ENCODE measurements around the gene OLFML2A. TPM values are rescaled to one million over a fixed set of nuclear protein-coding genes. Genes with fewer than 3 reads are reported as not detected.

Gene OLFML2A
- total RNA-seq, 2 experiments from 2014 or later: 4.4 to 6.7 TPM

- H3K4me2 ChIP-seq (ENCODE audit: low read length): no peak overlapping the region
- ChIA-PET POLR2A (no interaction called here), CTCF (ENCODE audit: unreplicated experiment) (no interaction called here)
- no TSS peak for BruUV-seq (replicated peaks)
- TF ChIP-seq EZH2phosphoT487 (IDR thresholded peaks at IDR 0.05; ENCODE audit: borderline replicate concordance, low read depth, low read length) (no peak), CTCF (conservative IDR thresholded peaks at IDR 0.05; ENCODE audit: low read length) (no peak)
- no peak overlapping the region for H2AFZ ChIP-seq (ENCODE audit: low read length)
- H3K9me3 ChIP-seq (ENCODE audit: low read length): no peaks in the 10 kb centered on the region
- H3K4me3 ChIP-seq (ENCODE audit: low read depth, low read length, poor library complexity, severe bottlenecking): no peak overlapping the region
- intact Hi-C loops (cut with micrococcal nuclease; ENCODE audit: unreplicated experiment): no loop called here
- no peaks in the 10 kb centered on the region for H3K79me2 ChIP-seq (ENCODE audit: insufficient read depth, low read depth, low read length)
- no peaks in the 10 kb centered on the region for H3K9me2 ChIP-seq (ENCODE audit: insufficient read depth, low read length)
- H4K20me1 ChIP-seq (ENCODE audit: insufficient read depth, low read length): no peaks in the 10 kb centered on the region
- H3K4me1 ChIP-seq (ENCODE audit: insufficient read depth, low read length, poor library complexity, severe bottlenecking): peaks cover 8% of the 10 kb centered on the region
- no peaks in the 10 kb centered on the region for H3K36me3 ChIP-seq (ENCODE audit: insufficient read depth, low read length)
- no peak overlapping the region for H3K27ac ChIP-seq (ENCODE audit: low read depth, low read length, poor library complexity, severe bottlenecking)
- DNase-seq (ENCODE audit: low spot score): no peak
Measured at GRCh38 chr9:124780757-124781151, 3.8 kb downstream of the OLFML2A start.

DNA sequence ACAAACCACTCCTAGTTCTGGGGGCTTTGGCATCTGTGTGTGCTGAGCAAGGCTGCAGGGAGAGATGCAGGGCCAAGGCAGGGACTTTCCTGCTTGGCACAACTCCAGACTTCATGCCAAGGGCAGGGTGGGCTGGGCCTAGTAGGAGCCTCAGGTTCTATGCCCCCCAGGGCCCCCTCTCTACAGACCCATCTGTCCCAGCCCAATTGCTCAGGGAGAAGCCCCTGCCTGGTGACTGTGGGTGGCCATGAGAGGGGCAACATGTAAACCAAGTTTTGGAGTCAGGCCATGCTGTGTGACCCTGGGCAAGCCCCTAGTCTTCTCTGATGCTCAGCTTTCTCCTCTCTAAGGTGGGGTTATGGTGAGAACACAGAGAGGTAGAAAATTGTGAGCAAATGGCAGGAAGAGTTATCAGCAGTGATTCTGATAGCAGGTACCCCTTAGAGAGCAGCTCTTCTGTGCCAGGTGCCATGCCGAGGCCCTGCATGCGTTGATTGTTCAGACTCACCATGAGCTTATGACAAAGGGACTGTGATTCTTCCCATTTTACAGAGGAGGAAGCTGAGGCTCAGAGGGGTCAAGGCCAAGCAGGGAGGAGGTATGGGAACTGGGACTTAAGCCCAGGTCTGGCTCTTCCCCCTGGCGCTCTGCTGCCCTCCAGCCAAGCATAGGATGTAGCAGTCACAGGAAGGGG, 5.2 kb downstream of the OLFML2A start:
- no peak for DNase-seq (ENCODE audit: low spot score)
- Histone ChIP-seq H3K4me3 (ENCODE audit: low read depth, low read length, poor library complexity, severe bottlenecking) (no peak overlapping the region), H3K36me3 (ENCODE audit: insufficient read depth, low read length) (no peaks in the 10 kb centered on the region), H3K4me2 (ENCODE audit: low read length) (no peak overlapping the region), H3K27ac (ENCODE audit: low read depth, low read length, poor library complexity, severe bottlenecking) (no peak overlapping the region), H3K9me3 (ENCODE audit: low read length) (no peaks in the 10 kb centered on the region), H2AFZ (ENCODE audit: low read length) (no peak overlapping the region), H3K9me2 (ENCODE audit: insufficient read depth, low read length) (no peaks in the 10 kb centered on the region), H4K20me1 (ENCODE audit: insufficient read depth, low read length) (no peaks in the 10 kb centered on the region), H3K4me1 (ENCODE audit: insufficient read depth, low read length, poor library complexity, severe bottlenecking) (no peaks in the 10 kb centered on the region), H3K79me2 (ENCODE audit: insufficient read depth, low read depth, low read length) (no peaks in the 10 kb centered on the region)
- BruUV-seq (replicated peaks): no TSS peak
- POLR2A ChIA-PET: interaction anchor here (1.0 kb wide), 1 partner anchor 17 kb away, joined by 3 read pairs; no protein-coding TSS in a partner anchor
- CTCF ChIA-PET (ENCODE audit: unreplicated experiment): no interaction called here
- no peak for TF ChIP-seq EZH2phosphoT487 (IDR thresholded peaks at IDR 0.05; ENCODE audit: borderline replicate concordance, low read depth, low read length)
- TF ChIP-seq CTCF (conservative IDR thresholded peaks at IDR 0.05; ENCODE audit: low read length): no peak
- intact Hi-C loops (cut with micrococcal nuclease; ENCODE audit: unreplicated experiment): no loop called here

Measured in OCI-LY7 (cell line).